NCI-H460 (cell line): ENCODE data around the gene GATB. TPM values are rescaled to one million over a fixed set of nuclear protein-coding genes. Genes with fewer than 3 reads are reported as not detected.

Experiments used
- DNase-seq: peaks from one replicate; pipeline ENCODE4 v3.0.0-alpha.2; 2016; ENCODE audit warnings: low read depth; ENCODE audit errors: extremely low read depth
- polyA plus RNA-seq: library from polyadenylated mRNA; depleted of rRNA; stranded (reverse); fragments of >200 nt; gene quantifications from 2 replicates; pipeline ENCODE4 v1.2.3, GENCODE V29; 2014; cell fraction: nucleus; rRNA removed
- total RNA-seq: library from RNA; depleted of rRNA; stranded (reverse); fragments of >200 nt; shearing (Covaris generic); gene quantifications from 2 replicates; pipeline ENCODE4 v1.2.3, GENCODE V29; 2014; rRNA removed

Gene GATB, protein sequence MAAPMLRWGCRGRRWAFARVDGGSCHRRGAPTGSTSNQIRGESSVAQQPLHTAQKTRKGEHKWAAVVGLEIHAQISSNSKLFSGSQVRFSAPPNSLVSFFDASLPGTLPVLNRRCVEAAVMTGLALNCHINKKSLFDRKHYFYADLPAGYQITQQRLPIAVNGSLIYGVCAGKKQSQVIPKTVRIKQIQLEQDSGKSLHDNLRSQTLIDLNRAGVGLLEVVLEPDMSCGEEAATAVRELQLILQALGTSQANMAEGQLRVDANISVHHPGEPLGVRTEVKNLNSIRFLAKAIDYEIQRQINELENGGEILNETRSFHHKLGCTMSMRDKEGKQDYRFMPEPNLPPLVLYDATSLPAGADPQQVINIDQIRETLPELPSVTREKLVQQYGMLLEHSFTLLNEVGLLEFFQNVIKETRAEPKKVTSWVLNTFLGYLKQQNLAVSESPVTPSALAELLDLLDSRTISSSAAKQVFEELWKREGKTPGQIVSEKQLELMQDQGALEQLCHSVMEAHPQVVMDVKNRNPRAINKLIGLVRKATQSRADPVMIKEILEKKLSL
- total RNA-seq = 17.2 and 18.3 TPM in 2 replicates
- polyA plus RNA-seq = 12.5 and 30.9 TPM in 2 replicates

DNA sequence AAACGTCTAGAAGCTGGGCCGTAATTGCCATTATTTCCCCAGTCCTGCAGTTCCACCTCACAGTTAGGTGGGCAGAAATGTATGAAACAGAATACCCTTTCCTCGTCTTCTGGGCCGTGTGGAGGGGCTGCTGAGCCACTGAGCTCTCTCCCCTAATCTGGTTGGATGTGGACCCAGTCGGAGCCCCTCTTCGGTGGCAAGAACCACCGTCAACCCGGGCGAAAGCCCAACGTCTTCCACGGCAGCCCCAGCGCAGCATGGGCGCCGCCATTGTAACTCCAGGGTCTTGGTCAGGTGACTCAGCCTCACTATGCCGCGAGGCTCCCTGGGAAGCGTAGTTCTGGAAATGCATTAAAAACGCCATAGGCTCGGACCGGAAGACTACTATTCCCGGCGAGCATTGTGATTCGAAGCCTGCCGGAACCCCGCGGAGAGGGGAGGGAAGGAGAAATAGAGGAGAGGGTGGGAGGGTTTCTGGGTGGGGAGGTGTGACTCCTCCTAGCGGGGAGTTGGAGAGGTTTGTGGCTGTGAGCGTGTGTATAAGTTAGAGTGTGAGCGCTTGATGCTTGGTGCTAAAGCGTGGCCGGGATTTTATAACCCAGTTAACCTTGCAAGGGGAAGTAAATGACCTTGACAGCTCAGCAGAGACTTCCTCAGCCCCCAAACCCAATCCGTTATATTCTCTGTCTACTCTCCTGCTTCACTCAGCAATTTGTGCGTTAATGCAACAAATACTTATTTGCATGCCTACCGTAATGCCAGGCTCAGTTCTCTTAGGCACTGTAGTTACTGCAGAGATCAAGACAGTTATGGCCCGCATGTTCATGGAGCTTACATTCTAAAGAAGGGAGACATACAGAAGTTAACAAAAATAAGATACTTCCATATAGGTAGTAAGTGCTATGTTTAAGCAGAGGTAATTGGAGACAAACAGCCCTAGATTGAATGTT lies at the start of gene GATB:
GATB (minus strand) TSS at position 296 of the 950 bp plus-strand sequence; CDS start at position 271, 25 bp downstream.
- peak; percentile 95 for DNase-seq

DNA sequence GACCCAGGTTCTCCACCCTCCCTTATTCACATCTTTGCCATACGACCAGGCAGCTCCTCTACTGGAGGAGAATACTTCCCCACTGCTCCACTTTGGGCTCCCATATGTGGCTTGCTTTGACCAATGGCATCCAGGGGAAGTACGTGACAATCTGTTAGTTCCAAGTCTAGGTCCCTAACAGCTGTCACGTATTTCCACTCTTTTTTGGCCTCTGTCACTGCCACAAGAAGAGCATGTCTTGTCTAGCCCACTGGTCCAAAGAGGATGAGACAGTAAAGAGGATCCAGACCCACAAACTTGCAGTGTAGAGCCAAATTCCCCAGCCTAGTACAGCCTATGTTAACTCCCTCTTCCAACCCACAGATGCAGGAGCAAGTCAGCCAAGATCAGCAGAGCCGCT lies 49.7 kb upstream of the GATB start:
- DNase-seq = no peak

DNA sequence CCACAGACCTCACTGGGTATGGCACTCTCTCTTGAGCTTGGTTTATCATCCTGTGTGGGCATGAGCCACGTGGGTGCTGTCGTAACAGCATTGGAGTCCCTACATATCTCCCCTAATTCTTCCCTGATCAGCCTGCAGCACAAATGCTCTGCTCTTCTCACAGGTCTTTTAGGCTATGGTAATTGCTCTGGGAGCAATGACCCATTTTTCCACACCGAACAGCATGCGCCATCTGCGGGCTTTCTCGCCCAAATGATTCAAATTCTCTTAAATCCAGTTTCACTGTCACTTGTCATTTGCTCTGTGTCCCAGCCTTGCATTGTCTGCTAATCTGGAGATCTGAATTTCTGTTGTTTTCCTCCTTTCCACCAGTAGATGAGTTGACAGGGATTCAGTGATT lies 48.9 kb upstream of the GATB start:
- DNase-seq = no peak

DNA sequence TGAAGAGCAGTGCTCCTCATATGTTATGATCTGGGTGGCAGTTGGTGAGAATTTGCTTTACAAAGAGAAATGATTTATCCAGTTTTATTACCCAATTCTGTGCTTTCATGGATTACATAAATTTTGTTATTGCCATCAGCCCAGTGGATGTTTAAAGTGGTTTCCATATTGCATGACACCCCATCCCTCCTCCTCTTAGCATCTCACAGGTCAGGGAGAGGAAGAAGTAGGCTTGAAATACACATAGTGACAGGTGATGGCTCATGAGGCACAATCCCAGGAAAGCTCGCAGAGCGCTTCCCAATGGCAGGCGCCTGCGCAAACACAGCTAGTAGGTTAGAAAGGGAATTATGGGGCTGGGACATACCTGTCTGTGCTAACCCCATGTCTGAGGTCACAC lies 47.7 kb upstream of the GATB start:
- no peak for DNase-seq

DNA sequence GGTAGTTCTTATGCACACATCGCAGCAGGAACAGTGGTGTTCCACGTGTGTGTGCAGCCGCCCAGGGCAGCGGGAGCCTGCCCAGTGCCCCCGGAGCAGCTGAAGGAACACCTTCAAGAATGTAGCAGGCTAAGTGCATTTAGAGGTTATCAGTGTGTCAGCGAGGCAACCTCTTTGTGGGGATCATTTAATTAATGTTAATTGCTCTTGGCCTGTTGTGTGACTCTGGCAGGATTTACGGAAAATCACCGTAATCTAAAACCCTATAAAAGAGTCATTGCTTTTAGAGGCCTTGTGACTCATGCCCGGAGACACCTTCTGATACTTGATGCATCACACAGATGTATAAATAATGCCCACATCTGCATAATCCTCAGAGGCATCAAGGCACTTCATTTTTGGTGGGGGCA lies 47.3 kb upstream of the GATB start:
- DNase-seq = no peak

DNA sequence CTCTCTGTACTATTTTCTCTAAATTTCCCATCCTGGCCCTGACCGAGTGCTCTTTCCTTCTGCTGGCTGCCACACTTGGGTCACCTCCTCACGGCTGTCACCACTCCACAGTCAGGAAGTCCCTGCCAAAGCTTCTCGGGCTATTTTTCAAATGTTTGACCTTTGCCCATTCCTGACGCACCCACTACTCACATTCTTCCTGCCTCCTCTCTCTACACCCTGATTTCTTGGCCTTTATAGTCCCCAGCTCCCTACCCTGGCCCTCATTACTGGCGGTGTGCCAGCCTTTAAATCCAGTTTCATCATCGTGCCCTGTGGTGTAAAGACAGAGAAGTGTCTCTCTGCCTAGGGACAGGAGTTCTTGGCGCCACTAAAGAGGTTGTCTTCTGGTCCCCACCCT lies 46.4 kb upstream of the GATB start:
- no peak for DNase-seq

DNA sequence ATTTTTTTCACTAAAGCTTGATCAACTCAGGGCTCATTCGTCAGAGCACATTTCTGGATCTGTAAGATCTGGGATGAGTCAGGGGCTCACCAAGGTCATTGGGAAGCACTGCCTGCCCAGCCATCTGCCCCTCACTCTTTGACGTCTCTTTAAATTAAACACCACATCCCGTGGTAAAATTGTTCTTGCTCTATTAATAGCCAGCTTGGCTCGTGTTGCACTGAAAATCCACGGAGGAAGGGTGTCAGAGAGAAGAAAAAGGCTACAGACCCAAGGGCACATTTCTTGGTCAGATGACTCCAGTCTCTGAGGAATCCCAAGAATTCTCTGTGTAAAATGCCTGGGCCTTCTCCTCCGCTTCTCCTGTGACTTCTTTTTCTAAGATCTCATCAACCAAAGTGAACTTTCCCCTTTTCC lies 45.7 kb upstream of the GATB start:
- DNase-seq = no peak

DNA sequence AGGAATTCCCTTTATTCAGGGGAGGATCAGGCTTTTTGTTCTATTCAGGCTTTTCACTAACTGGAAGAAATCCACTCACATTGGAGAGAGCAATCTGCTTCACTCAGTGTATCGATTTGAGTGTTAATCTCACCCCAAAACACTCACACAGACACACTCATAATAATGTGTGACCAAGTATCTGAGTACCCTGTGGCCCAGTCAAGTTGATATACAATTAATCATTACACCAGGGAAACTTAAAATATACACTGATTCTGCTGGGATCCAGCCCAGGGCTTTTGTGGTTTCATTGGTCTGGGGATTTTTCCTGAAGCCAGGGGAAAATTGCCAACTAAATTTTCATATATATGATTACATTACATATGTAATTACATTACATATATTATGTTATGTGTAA lies 44.0 kb upstream of the GATB start:
- no peak for DNase-seq

DNA sequence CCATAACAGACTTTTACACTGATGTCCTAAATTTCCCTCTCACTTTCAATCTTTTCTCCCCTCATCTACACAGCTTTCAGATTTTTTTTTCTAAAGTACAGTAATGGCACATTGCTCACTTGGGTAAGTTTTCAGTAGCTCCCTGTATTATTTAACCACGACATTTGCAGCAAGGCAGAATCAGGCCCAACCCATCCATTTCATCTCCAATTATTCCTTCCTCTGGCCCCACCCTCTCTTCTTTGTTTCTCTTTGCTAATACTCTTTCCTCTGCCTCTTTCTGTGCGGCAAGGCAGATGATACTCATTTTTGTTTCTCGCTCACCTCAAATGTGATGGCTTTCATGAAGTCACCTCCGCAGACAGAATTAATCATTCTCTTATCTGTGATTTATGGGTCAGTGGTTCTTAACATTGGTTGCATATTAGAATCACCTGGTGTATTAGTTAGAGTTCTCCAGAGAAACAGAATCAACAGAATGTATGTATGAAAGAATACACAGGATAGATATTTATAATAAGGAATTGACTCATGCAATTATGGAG lies 43.4 kb upstream of the GATB start:
- no peak for DNase-seq

DNA sequence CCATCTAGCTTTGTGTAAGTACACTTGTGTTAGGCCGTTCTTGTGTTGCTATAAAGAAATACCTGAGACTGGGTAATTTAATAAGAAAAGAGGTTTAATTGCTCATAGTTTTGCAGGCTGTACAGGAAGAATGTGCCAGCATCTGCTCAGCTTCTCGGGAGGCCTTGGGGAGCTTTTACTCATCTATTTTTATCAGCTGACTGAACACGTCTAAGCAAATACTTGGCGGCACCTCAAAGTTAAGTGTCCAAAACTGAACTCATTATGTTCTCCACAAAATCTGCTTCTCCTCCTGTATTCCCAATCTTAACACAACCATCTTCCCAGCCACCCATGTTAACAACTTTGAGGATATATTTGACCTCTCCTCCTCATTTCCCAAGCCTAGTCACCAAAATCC lies 42.4 kb upstream of the GATB start:
- no peak for DNase-seq

DNA sequence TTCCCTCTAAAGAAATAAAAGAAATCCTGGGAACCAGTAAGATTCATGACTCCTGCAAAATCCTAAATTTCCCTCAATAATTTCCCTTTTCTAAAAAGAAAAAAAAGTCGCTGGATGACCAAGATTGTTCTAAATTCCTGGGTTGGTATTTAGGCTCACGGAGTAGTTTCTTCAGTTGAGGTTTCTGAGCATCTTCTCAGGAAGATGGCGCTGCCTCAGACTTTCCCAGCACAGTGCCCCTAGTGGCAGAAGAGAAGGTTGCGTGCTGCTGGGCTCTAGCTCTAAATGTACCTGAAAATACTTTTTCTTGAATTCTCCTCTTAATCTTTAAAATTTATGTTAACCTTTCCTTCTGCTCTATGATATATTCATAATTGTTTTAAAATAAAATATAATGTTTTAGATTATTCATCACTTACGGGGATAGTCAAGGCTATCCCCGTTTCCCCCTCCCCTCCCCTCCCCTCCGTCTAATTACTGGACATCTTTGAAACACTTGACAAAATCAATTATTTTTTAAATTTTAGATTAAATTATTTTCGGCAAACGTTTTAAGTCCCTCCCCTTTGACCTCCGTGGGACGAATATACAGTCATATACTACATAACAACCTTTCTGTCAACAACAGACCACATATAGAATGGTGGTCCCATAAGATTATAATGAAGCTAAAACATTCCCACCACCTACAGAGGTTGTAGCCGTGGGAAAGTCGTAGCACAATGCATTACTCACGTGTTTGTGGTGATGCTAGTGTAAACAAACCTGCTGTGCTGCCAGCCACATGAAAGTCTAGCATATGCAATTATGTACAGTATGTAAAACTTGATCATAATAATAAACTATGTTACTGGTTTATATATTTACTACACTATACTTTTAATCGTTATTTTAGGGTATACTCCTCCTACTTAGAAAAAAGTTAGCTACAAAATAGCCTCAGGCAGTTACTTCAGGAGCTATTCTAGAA lies 41.0 kb upstream of the GATB start:
- DNase-seq = peak; percentile 54

DNA sequence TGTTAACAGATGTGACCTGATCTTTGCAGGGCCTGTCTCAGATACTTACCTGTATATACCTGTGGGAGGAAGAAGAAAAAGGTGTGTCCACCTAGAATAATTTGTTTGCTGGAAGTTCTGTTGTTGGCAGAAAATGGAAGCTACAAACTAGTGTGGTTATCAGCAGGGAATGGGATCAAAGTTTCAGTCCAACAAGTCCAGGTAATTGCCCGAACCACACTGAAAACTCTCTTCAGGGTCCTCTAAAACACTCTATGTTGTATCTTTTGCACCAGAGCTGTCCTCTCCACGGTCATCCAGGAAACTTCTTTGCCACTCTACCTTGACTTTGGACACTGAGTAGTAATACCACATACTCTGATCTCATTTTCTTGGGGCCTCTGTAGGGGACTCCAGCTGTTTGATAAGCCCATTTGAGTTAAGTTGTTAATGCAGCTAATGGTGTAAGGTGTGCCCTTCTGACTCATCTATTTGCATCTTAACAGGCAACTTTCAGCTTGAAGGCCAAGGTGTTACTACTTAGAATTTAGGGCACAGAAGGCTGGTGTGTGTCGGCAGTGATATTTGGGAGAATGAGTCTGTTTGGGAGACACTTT lies 38.7 kb upstream of the GATB start:
- no peak for DNase-seq

DNA sequence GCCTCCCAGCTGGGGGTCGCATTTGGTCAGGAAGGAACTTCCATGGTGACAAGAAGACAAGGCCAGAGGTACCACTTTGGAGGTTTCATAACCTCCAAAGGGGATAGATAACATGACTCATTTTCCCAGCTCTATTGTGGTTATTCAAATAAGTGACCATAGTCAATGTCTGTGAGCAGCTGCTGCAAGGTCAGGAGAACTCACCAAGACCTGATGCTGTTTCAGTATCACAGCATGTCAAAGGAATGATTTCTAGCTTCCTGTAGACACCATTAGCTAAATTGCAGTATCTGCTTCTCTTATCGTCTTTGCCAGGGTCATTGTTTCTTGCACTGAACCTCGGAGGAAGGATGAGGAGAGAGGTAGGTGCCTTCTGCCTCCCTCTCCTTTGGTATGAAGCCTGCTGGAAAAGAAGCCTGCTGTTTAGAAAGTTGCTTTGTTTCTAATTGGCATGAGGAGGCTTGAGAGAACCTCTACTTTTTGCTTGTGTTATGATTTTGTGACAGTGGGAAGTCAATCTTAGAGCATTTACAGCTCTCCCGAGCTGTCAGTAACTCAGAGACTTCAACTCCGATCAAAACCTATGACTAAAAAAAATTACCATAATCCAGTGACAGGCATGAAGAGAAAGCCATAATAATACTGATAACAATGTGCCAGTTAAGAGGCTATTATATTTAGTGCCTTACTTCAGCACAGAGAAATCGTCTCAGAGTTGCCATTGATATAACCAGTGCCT lies 38.0 kb upstream of the GATB start:
- DNase-seq = no peak

DNA sequence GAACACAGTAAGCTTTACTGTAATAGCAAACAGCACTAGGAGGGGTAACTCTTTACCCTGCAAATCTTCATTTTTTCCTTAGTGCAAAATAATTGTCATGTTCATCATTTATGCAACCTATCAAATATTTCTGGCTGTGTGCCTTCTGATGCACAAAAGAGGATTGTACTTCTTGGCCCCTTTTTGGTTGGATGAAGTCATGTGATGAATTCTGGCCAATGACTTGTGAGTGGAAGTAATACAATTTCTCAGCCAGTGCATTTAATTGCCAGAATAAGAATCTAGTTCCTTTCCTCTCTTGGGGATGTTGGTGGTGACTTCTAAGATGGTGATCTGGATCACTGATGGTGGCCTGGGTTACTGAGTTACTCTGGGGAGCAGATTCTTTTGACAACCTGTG lies 37.0 kb upstream of the GATB start:
- no peak for DNase-seq

DNA sequence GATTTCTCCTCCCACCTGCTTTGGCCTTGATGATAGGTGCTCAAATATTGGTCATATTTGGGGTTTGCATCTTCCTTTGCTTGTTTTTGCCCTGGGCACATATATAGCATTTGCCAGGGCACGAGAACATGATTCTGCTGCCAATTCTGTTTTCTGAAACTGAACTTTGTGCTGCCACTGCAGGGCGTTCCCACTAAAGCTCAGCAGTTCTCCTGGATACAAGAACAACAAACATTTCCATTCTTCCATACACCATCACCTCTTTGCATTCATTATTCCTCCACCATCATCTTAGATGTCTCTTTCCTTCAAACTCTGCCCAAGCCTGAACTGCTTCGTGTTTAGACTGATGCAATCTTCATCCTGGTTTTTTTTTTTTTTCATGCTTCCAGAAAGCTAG lies 36.3 kb upstream of the GATB start:
- DNase-seq = no peak

DNA sequence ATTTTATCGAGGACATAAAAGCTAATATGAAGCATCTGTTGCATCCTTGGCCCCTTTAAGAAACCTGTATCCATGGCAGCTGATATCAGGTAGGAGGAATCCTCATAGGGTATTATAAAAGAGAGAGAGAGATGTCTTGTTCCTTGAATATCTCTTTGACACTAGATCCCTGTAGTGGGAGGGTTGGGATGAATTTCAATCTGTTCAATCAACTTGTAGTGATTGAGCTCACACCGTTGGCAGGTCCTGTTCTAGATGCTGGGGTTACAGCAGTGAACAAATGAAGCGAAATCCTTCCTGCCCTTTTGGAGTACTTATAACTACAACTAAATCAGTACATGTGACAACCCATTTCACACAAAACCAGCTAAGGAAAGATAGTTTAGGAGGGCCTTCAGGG lies 35.3 kb upstream of the GATB start:
- no peak for DNase-seq

DNA sequence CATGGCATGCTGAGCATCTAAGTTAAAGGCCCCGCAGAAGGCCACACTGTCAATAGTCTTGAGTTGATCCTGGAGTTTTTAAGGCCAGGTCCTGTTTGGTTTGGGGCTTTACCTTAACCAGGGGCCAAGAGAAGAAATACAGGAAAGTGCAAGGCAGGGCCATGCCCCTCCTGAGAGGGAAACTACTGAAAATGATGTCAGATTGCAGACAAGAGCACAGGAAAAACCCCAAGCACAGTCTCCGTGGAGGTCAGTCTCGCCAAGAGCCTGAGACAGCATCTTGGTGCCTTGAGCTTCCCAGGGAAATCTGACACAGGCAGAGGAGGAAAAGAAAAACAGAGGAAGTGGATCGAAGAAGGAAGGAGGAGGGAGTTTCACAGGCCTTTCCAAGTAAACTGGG lies 32.2 kb upstream of the GATB start:
- DNase-seq = no peak

DNA sequence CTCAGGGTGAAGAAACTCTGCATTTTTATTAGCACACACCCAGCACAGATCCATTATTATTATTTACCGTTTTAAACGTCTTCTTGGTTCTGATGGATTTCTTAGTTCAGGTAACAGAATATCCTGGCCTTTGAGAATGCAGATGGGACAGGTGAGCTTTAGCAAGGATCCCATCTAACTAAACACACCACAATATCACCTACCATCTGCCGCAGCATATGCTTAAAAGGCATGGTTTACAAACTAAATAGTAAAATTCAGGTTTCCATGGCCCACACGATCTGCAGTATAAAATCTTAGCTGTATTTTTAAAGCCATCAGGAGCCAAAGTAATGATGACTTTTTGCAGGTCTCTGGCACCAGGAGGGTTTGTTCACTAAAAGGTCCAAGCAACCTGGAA lies 31.7 kb upstream of the GATB start:
- DNase-seq = no peak

DNA sequence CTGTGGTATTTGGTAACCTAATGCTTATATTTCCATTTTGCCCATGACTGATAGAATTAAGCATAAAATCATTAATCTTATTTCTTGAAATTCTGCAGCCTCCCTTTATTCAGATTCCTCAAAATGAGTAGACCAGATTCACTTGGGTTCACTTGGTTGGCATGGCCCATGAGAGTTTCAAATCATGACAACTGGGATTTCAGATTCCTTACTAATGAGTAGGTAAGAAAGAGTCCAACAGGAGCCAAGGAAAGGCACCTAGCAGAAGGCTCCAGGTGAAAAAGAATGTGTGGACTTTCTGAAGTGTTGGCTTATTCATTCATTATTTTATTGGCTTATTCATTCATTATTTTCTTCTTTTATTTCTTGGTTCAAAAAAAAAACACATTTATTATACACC lies 27.2 kb upstream of the GATB start:
- no peak for DNase-seq
